Breast epithelium (tissue), 3 donors: ENCODE data around the gene ALOXE3.
A peak's percentile ranks its signal among the peaks of the same experiment; 100 is the strongest.

ENCODE experiments used
- CTCF ChIP-seq, 3 donors: fragments of 450-650 bp; IDR thresholded peaks; one replicate each; pipeline ENCODE4 v1.5.1; 2016 to 2017; ENCODE audit warnings: antibody characterized with exemption in 3 of 3, mild to moderate bottlenecking in 3 of 3, moderate library complexity in 3 of 3
- POLR2AphosphoS5 ChIP-seq, 3 donors: sonication (generic); formaldehyde crosslinking; IDR thresholded peaks; one replicate each; pipeline ENCODE4 v1.6.1; 2017; ENCODE audit warnings: antibody characterized with exemption in 3 of 3

GRCh38 chr17:8060274-8060673 lies 58.0 kb downstream of the ALOXE3 start:
- TF ChIP-seq CTCF (IDR thresholded peaks at IDR 0.05) (peak; percentile 80 to 83 (median 81)), POLR2AphosphoS5 (IDR thresholded peaks at IDR 0.05) (no peak)
